HG02588 (cell line): ENCODE results near the gene ECHDC3.

Experiments
- ATAC-seq: cut with Tn5 transposase; IDR thresholded peaks from one replicate; pipeline ENCODE4 v1.9.1; 2021; ENCODE audit warnings: mild to moderate bottlenecking, moderate library complexity; ENCODE audit not compliant: unreplicated experiment

The ECHDC3 gene

DNA sequence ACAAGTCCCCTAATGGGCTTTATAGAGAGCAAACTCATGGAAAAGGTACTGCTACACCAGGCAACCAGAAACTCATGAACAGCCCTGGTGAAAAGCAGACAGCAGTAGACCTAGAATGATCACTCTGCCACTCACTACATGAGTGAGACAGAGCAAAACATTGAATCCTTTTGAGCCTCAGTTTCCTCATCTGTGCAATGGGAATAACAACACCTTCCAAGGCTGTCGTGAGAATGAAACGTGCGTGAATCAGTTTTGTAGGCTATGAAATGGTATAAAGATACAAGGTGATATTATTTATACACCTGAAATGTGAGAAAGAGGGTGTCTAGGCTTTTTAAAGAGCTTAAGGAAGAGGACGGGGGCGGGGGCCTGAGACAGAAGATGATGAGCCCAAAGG, 66.6 kb downstream of the ECHDC3 start:
- no peak for ATAC-seq

DNA sequence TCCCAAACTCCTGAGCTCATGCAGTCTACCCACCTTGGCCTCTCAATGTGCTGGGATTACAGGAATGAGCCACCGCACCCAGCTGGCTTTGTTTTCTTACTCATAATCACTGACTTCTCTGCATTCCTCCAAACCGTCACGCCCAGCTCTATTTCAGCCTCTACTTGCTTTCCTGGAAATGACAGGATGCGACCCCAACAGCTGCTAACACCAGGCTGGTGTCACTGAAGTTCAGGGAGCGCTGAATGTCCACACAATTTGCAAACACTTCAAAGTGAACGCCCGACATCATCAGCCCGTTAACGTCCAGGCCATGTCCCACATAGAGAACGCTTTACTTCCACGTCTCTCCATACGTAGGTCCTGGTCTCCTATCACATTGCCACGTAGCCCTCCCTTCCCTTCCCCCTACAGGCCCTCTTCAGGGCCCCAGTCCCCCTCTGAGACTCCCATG, 68.2 kb downstream of the ECHDC3 start:
- ATAC-seq = no peak

DNA sequence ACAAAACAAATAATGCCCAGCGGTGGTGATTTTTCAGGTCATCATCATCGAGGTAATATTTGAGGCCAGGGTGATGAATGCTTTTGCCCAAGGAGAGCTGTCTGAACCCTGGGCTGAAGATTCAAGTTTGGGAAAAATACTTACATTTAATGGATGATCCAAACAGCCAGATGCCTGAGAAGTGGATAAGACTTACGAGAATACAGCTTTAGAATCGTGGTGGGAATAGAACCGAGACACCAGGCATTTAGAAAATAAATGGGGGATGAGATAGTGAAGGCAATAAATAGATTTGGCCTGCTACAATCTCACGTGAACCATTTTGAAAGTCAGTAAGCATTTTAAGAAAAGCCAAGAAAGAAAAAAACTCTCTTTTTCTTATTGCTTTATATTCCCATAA, 68.8 kb downstream of the ECHDC3 start:
- no peak for ATAC-seq

DNA sequence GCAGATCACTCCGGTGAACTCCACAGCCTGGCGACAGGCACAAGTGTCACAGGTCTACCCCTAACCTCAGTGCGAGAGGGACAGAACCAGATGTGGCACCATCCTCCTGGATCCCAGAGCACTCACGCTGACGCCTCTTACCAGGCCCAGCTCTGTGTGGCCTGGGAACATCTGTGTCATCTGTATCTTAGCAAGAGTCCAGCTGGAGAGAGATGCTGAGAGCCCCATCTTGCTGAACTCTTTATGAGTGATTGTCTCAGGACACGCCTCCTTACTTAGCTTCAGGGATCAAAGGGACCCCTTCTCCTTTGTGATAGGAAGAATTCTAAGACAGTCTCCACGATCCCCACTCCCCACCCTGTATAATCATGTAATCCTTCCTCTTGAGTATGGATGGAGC, 71.0 kb downstream of the ECHDC3 start:
- no peak for ATAC-seq
